ENCODE measurements around the gene MAT2B. TPM values are rescaled to one million over a fixed set of nuclear protein-coding genes. Genes with fewer than 3 reads are reported as not detected.

The MAT2B gene
- total RNA-seq, 4 donors from 2014 or later = 34.6 to 65.3 (median 51.1) TPM

GRCh38 chr5:163509291-163509951 is 4.0 kb downstream of the MAT2B start:
- peak in 1 of 2 donors; percentile 49 for TF ChIP-seq POLR2A (IDR thresholded peaks at IDR 0.05)
- no peak for TF ChIP-seq CTCF (IDR thresholded peaks at IDR 0.05)
- Histone ChIP-seq H3K4me1 (peaks cover 0 to 37% (median 12%) of the 10 kb centered on the region in 4 donors), H3K9me3 (no peaks in the 10 kb centered on the region), H3K27ac (peak overlapping the region in 3 of 4 donors; percentile 78 to 100 (median 97)), H3K36me3 (peaks cover 0 to 28% (median 0%) of the 10 kb centered on the region in 3 donors), H3K27me3 (no peaks in the 10 kb centered on the region), H3K4me3 (peak overlapping the region in 3 of 4 donors; percentile 6 to 94 (median 31))
- peak in 1 of 3 donors; percentile 76 for DNase-seq

GRCh38 chr5:163512526-163512925 is 7.1 kb downstream of the MAT2B start:
- DNase-seq = no peak
- no peaks in the 10 kb centered on the region for H3K9me3 ChIP-seq

GRCh38 chr5:163525096-163525495 is 19.7 kb downstream of the MAT2B start:
- Histone ChIP-seq H3K27ac (no peak overlapping the region), H3K4me3 (no peak overlapping the region), H3K4me1 (no peaks in the 10 kb centered on the region), H3K9me3 (no peaks in the 10 kb centered on the region), H3K36me3 (peaks cover 0 to 2% (median 0%) of the 10 kb centered on the region in 3 donors), H3K27me3 (no peaks in the 10 kb centered on the region)
- TF ChIP-seq CTCF (IDR thresholded peaks at IDR 0.05) = no peak
- no peak for TF ChIP-seq POLR2A (IDR thresholded peaks at IDR 0.05)
- no peak for DNase-seq

More at GRCh38 chr5:163512526-163512925, 7.1 kb downstream of the MAT2B start:
- Histone ChIP-seq H3K4me3 (no peak overlapping the region), H3K27me3 (no peaks in the 10 kb centered on the region), H3K27ac (no peak overlapping the region), H3K4me1 (peaks cover 0 to 31% (median 10%) of the 10 kb centered on the region in 4 donors), H3K36me3 (peaks cover 0 to 59% (median 5%) of the 10 kb centered on the region in 3 donors)
- TF ChIP-seq POLR2A (IDR thresholded peaks at IDR 0.05) (no peak), CTCF (IDR thresholded peaks at IDR 0.05) (no peak)

- Histone ChIP-seq H3K4me1 (no peaks in the 10 kb centered on the region), H3K4me3 (no peak overlapping the region), H3K27ac (no peak overlapping the region), H3K27me3 (no peaks in the 10 kb centered on the region), H3K9me3 (no peaks in the 10 kb centered on the region), H3K36me3 (no peaks in the 10 kb centered on the region)
- no peak for TF ChIP-seq POLR2A (IDR thresholded peaks at IDR 0.05)
- no peak for TF ChIP-seq CTCF (IDR thresholded peaks at IDR 0.05)
- no peak for DNase-seq
These were observed 24.3 kb downstream of the MAT2B start for GRCh38 chr5:163529698-163530097.

GRCh38 chr5:163531272-163531671 is 25.9 kb downstream of the MAT2B start:
- Histone ChIP-seq H3K27ac (no peak overlapping the region), H3K4me3 (no peak overlapping the region), H3K36me3 (no peaks in the 10 kb centered on the region), H3K27me3 (no peaks in the 10 kb centered on the region), H3K4me1 (no peaks in the 10 kb centered on the region), H3K9me3 (no peaks in the 10 kb centered on the region)
- TF ChIP-seq CTCF (IDR thresholded peaks at IDR 0.05) = no peak
- DNase-seq = no peak
